GM18505 (cell line): Measurements from ENCODE around the gene ITGA5.

Experiments used
- ATAC-seq: cut with Tn5 transposase; IDR thresholded peaks from one replicate; pipeline ENCODE4 v1.9.1; 2021; ENCODE audit not compliant: unreplicated experiment
- POLR2A ChIP-seq: IDR thresholded peaks from 4 replicates; pipeline ENCODE4 v1.6.1; 2011; ENCODE audit warnings: borderline replicate concordance; ENCODE audit not compliant: insufficient read depth, insufficient read length; ENCODE audit errors: extremely low read depth

The ITGA5 gene

GRCh38 chr12:54349036-54349435, 70.0 kb downstream of the ITGA5 start:
- ATAC-seq = no peak

More at GRCh38 chr12:54349036-54349435, 70.0 kb downstream of the ITGA5 start:
- no peak for TF ChIP-seq POLR2A
